Measurements from ENCODE around the gene KMT2C. TPM values are rescaled to one million over a fixed set of nuclear protein-coding genes. Genes with fewer than 3 reads are reported as not detected.

KMT2C gene
- total RNA-seq, 1 experiment from 2014 or later, result 54.3 TPM

DNA sequence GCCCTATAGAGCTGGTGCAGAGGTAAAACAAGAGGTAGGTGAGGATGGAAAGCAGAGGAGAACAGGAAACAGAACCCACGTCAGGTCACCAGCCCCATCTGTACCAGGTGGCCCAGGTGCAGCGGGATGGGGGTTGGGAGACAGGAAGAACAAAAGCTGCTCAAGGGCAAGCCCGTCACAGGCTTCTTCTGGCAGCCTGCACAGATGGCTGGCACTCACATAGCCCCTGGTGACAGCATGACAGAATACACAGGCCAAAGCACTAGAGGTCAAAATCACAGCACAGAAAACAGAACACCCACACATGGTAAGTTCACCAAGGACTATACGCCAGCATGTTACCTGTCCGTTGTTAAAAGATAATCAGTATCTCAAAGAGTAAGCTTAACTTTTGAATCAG is 283.5 kb downstream of the KMT2C start:
- BruUV-seq (replicated peaks), result no TSS peak
- Histone ChIP-seq H3K9me3 (ENCODE audit: insufficient read depth, low read depth) (no peaks in the 10 kb centered on the region), H3K36me3 (ENCODE audit: low read depth) (peaks cover 4% of the 10 kb centered on the region; the same call in 1 of the 2 replicates), H3K4me1 (replicated peaks; ENCODE audit: insufficient read depth) (no peaks in the 10 kb centered on the region), H3K4me3 (no peak overlapping the region), H3K27me3 (ENCODE audit: insufficient read depth, low read depth) (no peaks in the 10 kb centered on the region), H4K20me1 (ENCODE audit: insufficient read depth) (peaks cover 8% of the 10 kb centered on the region), H3K27ac (no peak overlapping the region), H3K9me2 (ENCODE audit: insufficient read depth) (no peaks in the 10 kb centered on the region), H3K79me2 (ENCODE audit: low read depth) (no peaks in the 10 kb centered on the region), H3F3A (ENCODE audit: insufficient read depth, low read depth) (no peaks in the 10 kb centered on the region), H2AFZ (no peak overlapping the region), H3K4me2 (no peak overlapping the region)
- ChIA-PET POLR2A (ENCODE audit: unreplicated experiment) (no interaction called here), CTCF (no interaction called here)
- no peak for DNase-seq
- TF ChIP-seq EZH2 (IDR thresholded peaks at IDR 0.05; ENCODE audit: low read depth), result no peak
- TF ChIP-seq CTCF (conservative IDR thresholded peaks at IDR 0.05), result no peak
- intact Hi-C loops (cut with micrococcal nuclease; ENCODE audit: unreplicated experiment), result no loop called here

DNA sequence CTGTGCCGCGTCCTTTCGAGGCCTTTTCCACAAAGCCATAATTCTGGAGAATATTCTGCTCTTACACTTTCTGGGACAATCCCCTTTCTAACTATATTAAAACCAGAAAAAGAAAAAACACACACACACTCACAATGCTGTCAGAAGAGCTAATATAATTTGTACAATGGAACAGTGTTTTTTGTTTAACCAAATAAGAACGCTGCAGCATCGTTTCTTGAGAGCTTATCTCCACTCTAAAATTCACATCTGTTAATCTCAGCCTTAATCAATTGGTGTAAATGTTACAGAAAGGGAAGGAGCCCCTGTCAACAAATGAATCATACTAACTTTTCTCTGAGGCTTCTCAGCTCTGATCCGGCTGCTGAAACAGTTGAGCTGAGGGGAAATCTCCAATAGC is 286.4 kb downstream of the KMT2C start:
- H3K36me3 ChIP-seq (ENCODE audit: low read depth), result peaks cover 10% of the 10 kb centered on the region; the same call in 1 of the 2 replicates
- H3K27ac ChIP-seq, result no peak overlapping the region
- H4K20me1 ChIP-seq (ENCODE audit: insufficient read depth), result peaks cover 14% of the 10 kb centered on the region
- H3K4me3 ChIP-seq, result no peak overlapping the region
- no TSS peak for BruUV-seq (replicated peaks)
- no peaks in the 10 kb centered on the region for H3K9me3 ChIP-seq (ENCODE audit: insufficient read depth, low read depth)
- ChIA-PET CTCF (interaction anchor here (0.6 kb wide), 1 partner anchor 987 kb away, joined by 9 read pairs; no protein-coding TSS in a partner anchor), POLR2A (ENCODE audit: unreplicated experiment) (no interaction called here)
- no peak overlapping the region for H3K4me2 ChIP-seq
- no peaks in the 10 kb centered on the region for H3K4me1 ChIP-seq (replicated peaks; ENCODE audit: insufficient read depth)
- DNase-seq, result no peak
- 0 out of 2 replicates have a peak, but pooled peaks cover 4% of the 10 kb centered on the region for H3F3A ChIP-seq (ENCODE audit: insufficient read depth, low read depth)
- H2AFZ ChIP-seq, result no peak overlapping the region
- H3K9me2 ChIP-seq (ENCODE audit: insufficient read depth), result no peaks in the 10 kb centered on the region
- intact Hi-C loops (cut with micrococcal nuclease; ENCODE audit: unreplicated experiment), result loop anchor here (10.0 kb wide), 4 partner anchors 365 to 835 kb away; no protein-coding TSS in a partner anchor
- no peaks in the 10 kb centered on the region for H3K79me2 ChIP-seq (ENCODE audit: low read depth)
- TF ChIP-seq CTCF (conservative IDR thresholded peaks at IDR 0.05) (no peak), EZH2 (IDR thresholded peaks at IDR 0.05; ENCODE audit: low read depth) (no peak)
- no peaks in the 10 kb centered on the region for H3K27me3 ChIP-seq (ENCODE audit: insufficient read depth, low read depth)

DNA sequence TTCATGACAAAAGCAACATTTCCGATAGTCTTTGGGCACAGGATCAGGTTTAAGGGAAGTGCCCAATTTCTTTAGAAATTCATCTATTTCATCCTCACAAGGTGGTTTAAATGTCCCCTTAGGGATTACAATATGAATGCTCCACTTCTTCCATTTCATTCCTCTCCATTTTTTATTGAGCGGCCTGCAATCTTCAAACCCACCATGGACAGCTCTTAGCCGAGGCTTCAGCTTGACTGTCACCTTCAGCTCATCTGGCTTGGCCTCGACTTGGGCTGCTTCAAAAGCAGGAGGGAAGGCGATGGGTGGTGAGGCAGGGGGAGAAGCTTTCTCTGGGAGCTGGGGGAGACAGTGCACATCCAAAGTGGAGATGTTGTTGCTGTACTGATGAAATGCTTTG is 287.1 kb downstream of the KMT2C start:
- no TSS peak for BruUV-seq (replicated peaks)
- H2AFZ ChIP-seq, result no peak overlapping the region
- no peak for TF ChIP-seq EZH2 (IDR thresholded peaks at IDR 0.05; ENCODE audit: low read depth)
- no peak for TF ChIP-seq CTCF (conservative IDR thresholded peaks at IDR 0.05)
- H3F3A ChIP-seq (ENCODE audit: insufficient read depth, low read depth), result 0 out of 2 replicates have a peak, but pooled peaks cover 4% of the 10 kb centered on the region
- no peaks in the 10 kb centered on the region for H3K27me3 ChIP-seq (ENCODE audit: insufficient read depth, low read depth)
- H3K4me1 ChIP-seq (replicated peaks; ENCODE audit: insufficient read depth), result no peaks in the 10 kb centered on the region
- intact Hi-C loops (cut with micrococcal nuclease; ENCODE audit: unreplicated experiment), result loop anchor here (10.0 kb wide), 4 partner anchors 364 to 834 kb away; no protein-coding TSS in a partner anchor
- CTCF ChIA-PET, result no interaction called here
- no peak for DNase-seq
- no peaks in the 10 kb centered on the region for H3K9me3 ChIP-seq (ENCODE audit: insufficient read depth, low read depth)
- peaks cover 10% of the 10 kb centered on the region; the same call in 1 of the 2 replicates for H3K36me3 ChIP-seq (ENCODE audit: low read depth)
- H3K79me2 ChIP-seq (ENCODE audit: low read depth), result no peaks in the 10 kb centered on the region
- no peak overlapping the region for H3K4me3 ChIP-seq
- H3K27ac ChIP-seq, result no peak overlapping the region
- no peaks in the 10 kb centered on the region for H3K9me2 ChIP-seq (ENCODE audit: insufficient read depth)
- no peak overlapping the region for H3K4me2 ChIP-seq
- H4K20me1 ChIP-seq (ENCODE audit: insufficient read depth), result peaks cover 14% of the 10 kb centered on the region
- POLR2A ChIA-PET (ENCODE audit: unreplicated experiment), result no interaction called here
